H9 (cell line): ENCODE measurements around the gene OCLN. TPM values are rescaled to one million over a fixed set of nuclear protein-coding genes. Genes with fewer than 3 reads are reported as not detected.
"Not testable (repeated sequence)": the region's sequence is repeated elsewhere in the genome, so short reads cannot be mapped to it uniquely, and the experiment has no call there.

Source experiments
- DNase-seq: peaks from one replicate; pipeline ENCODE4 v3.0.0-alpha.2; 2017
- H2AFZ ChIP-seq: one replicate; pipeline ENCODE4 v1.6.1; 2013; ENCODE audit warnings: mild to moderate bottlenecking, low read length, control low read depth, moderate library complexity
- H2AK5ac ChIP-seq: 2 replicates; pipeline ENCODE4 v1.6.1; 2013; ENCODE audit warnings: low read length, control low read depth, mixed read lengths; ENCODE audit not compliant: insufficient read length
- H2BK120ac ChIP-seq: one replicate; pipeline ENCODE4 v1.6.1; 2013; ENCODE audit warnings: low read depth, mild to moderate bottlenecking, low read length, control low read depth, inconsistent platforms; ENCODE audit not compliant: poor library complexity, severe bottlenecking
- H2BK12ac ChIP-seq: 2 replicates; pipeline ENCODE4 v1.6.1; 2013; ENCODE audit warnings: low read length, control low read depth, mixed read lengths, low read depth; ENCODE audit not compliant: insufficient read length
- H2BK15ac ChIP-seq: 2 replicates; pipeline ENCODE4 v1.6.1; 2013; ENCODE audit warnings: low read depth, low read length, control low read depth
- H2BK20ac ChIP-seq: one replicate; pipeline ENCODE4 v1.6.1; 2013; ENCODE audit warnings: low read depth, mild to moderate bottlenecking, low read length, control low read depth, inconsistent platforms; ENCODE audit not compliant: poor library complexity, severe bottlenecking
- H2BK5ac ChIP-seq: 2 replicates; pipeline ENCODE4 v1.6.1; 2013; ENCODE audit warnings: low read length, control low read depth, mixed read lengths; ENCODE audit not compliant: insufficient read length
- H3K14ac ChIP-seq: 2 replicates; pipeline ENCODE4 v1.6.1; 2013; ENCODE audit warnings: low read length, control low read depth; ENCODE audit not compliant: insufficient read depth
- H3K18ac ChIP-seq: 2 replicates; pipeline ENCODE4 v1.6.1; 2013; ENCODE audit warnings: low read depth, mild to moderate bottlenecking, mixed read lengths, low read length, control low read depth; ENCODE audit not compliant: insufficient read length
- H3K23ac ChIP-seq: 2 replicates; pipeline ENCODE4 v1.6.1; 2013; ENCODE audit warnings: low read length, control low read depth, mixed read lengths, low read depth; ENCODE audit not compliant: insufficient read length
- H3K23me2 ChIP-seq: 2 replicates; pipeline ENCODE4 v1.6.1; 2013; ENCODE audit warnings: low read depth, mild to moderate bottlenecking, mixed read lengths, low read length, control low read depth; ENCODE audit not compliant: insufficient read length, poor library complexity, severe bottlenecking
- H3K27ac ChIP-seq: 2 replicates; pipeline ENCODE4 v1.5.1; 2013; ENCODE audit warnings: low read length, control low read depth, mixed read lengths, low read depth; ENCODE audit not compliant: insufficient read length
- H3K27me3 ChIP-seq: 2 replicates; pipeline ENCODE4 v1.6.1; 2013; ENCODE audit warnings: low read length, control low read depth, inconsistent platforms; ENCODE audit not compliant: insufficient read depth
- H3K4ac ChIP-seq: 2 replicates; pipeline ENCODE4 v1.6.1; 2013; ENCODE audit warnings: low read depth, mild to moderate bottlenecking, control low read depth, inconsistent platforms, low read length, moderate library complexity
- H3K4me1 ChIP-seq: 2 replicates; pipeline ENCODE4 v1.6.1; 2013; ENCODE audit warnings: low read length, control low read depth, inconsistent platforms; ENCODE audit not compliant: insufficient read depth
- H3K4me2 ChIP-seq: 2 replicates; pipeline ENCODE4 v1.6.1; 2013; ENCODE audit warnings: low read length, control low read depth, mixed read lengths; ENCODE audit not compliant: insufficient read length, insufficient read depth
- H3K56ac ChIP-seq: 2 replicates; pipeline ENCODE4 v1.6.1; 2013; ENCODE audit warnings: low read depth, mild to moderate bottlenecking, mixed read lengths, low read length, control low read depth; ENCODE audit not compliant: insufficient read length
- H3K79me1 ChIP-seq: 2 replicates; pipeline ENCODE4 v1.6.1; 2013; ENCODE audit warnings: low read depth, mild to moderate bottlenecking, moderate library complexity, low read length, control low read depth, inconsistent platforms; ENCODE audit not compliant: insufficient read depth, poor library complexity, severe bottlenecking
- H3K79me2 ChIP-seq: 2 replicates; pipeline ENCODE4 v1.6.1; 2013; ENCODE audit warnings: low read length, control low read depth, inconsistent platforms; ENCODE audit not compliant: insufficient read depth
- H3K9ac ChIP-seq: 2 replicates; pipeline ENCODE4 v1.6.1; 2013; ENCODE audit warnings: low read length, control low read depth, mixed read lengths; ENCODE audit not compliant: insufficient read length; ENCODE audit errors: extremely low read depth
- H3K9me3 ChIP-seq: one replicate; pipeline ENCODE4 v1.6.1; 2013; ENCODE audit warnings: low read depth, low read length, inconsistent platforms; ENCODE audit not compliant: control insufficient read depth
- H3T11ph ChIP-seq: one replicate; pipeline ENCODE4 v1.6.1; 2013; ENCODE audit warnings: mild to moderate bottlenecking, low read length, control low read depth, inconsistent platforms
- H4K20me1 ChIP-seq: one replicate; pipeline ENCODE4 v1.6.1; 2013; ENCODE audit not compliant: control insufficient read depth, insufficient read length, insufficient read depth
- H4K5ac ChIP-seq: 2 replicates; pipeline ENCODE4 v1.6.1; 2013; ENCODE audit warnings: low read depth, mild to moderate bottlenecking, mixed read lengths, low read length, control low read depth; ENCODE audit not compliant: insufficient read length
- H4K8ac ChIP-seq: replicated peaks from 2 replicates; pipeline ENCODE4 v1.6.1; 2013; ENCODE audit warnings: low read length, control low read depth, mixed read lengths, low read depth; ENCODE audit not compliant: insufficient read length
- H4K91ac ChIP-seq: 2 replicates; pipeline ENCODE4 v1.6.1; 2013; ENCODE audit warnings: low read depth, mild to moderate bottlenecking, moderate library complexity, mixed read lengths, low read length, control low read depth; ENCODE audit not compliant: insufficient read length
- H3K27ac Mint-ChIP-seq, 3 experiments: 2 replicates in 2 of 3; 3 replicates in 1 of 3; pipeline ENCODE4 v1.8.0; 2020 to 2021; ENCODE audit warnings: mixed read lengths in 3 of 3, mild to moderate bottlenecking in 1 of 3, moderate library complexity in 1 of 3
- H3K27me3 Mint-ChIP-seq: 2 replicates; pipeline ENCODE4 v1.8.0; 2021; ENCODE audit warnings: low read depth, mild to moderate bottlenecking, moderate library complexity, mixed read lengths
- H3K36me3 Mint-ChIP-seq, 3 experiments: 2 replicates in 2 of 3; 3 replicates in 1 of 3; pipeline ENCODE4 v1.8.0; 2020 to 2021; ENCODE audit warnings: low read depth in 3 of 3, mixed read lengths in 3 of 3; ENCODE audit not compliant: insufficient read depth in 1 of 3
- H3K4me1 Mint-ChIP-seq, 2 experiments: 2 replicates each; pipeline ENCODE4 v1.8.0; 2020; ENCODE audit warnings: mixed read lengths in 2 of 2
- H3K4me3 Mint-ChIP-seq, 2 experiments: 2 replicates in 1 of 2; 3 replicates in 1 of 2; pipeline ENCODE4 v1.8.0; 2020 to 2021; ENCODE audit warnings: mild to moderate bottlenecking in 2 of 2, mixed read lengths in 2 of 2, moderate library complexity in 1 of 2
- H3K9me3 Mint-ChIP-seq, 2 experiments: 2 replicates in 1 of 2; 3 replicates in 1 of 2; pipeline ENCODE4 v1.8.0; 2020; ENCODE audit warnings: mild to moderate bottlenecking in 2 of 2, mixed read lengths in 2 of 2, moderate library complexity in 1 of 2
- CTCF ChIP-seq: fragments of 200-600 bp; sonication (generic); conservative IDR thresholded peaks from 3 replicates; pipeline ENCODE4 v1.8.0; 2021; ENCODE audit warnings: antibody characterized with exemption, mild to moderate bottlenecking
- WGBS: extraction: QIAGEN DNeasy Blood & Tissue Kit; methylation state at CpG from one replicate; pipeline ENCODE4 v1.1.7; 2013; ENCODE audit warnings: missing lambda C conversion rate, low lambda C conversion rate, mixed read lengths; ENCODE audit not compliant: insufficient read length; ENCODE audit errors: extremely low coverage; 5-methylcytosine and 5-hydroxymethylcytosine counted together
- total RNA-seq: library from RNA; stranded (reverse); gene quantifications from 2 replicates; pipeline ENCODE4 v1.2.1, GENCODE V29; 2021

Gene OCLN
- total RNA-seq, 1 experiment from 2014 or later = 109 TPM

GRCh38 chr5:69468631-69469030, 24.0 kb upstream of the OCLN start:
- Histone ChIP-seq H3K56ac (no peak overlapping the region), H3T11ph (no peak overlapping the region), H2BK12ac (no peak overlapping the region), H3K14ac (no peak overlapping the region), H3K4me2 (no peak overlapping the region), H4K5ac (no peak overlapping the region), H3K9ac (no peak overlapping the region), H3K18ac (no peak overlapping the region), H2BK120ac (no peak overlapping the region), H3K4me1 (no peaks in the 10 kb centered on the region), H2AFZ (no peak overlapping the region), H3K4ac (no peak overlapping the region), H3K9me3 (no peaks in the 10 kb centered on the region), H3K27me3 (no peaks in the 10 kb centered on the region), H3K27ac (no peak overlapping the region), H4K8ac (no peak overlapping the region), H3K79me1 (no peaks in the 10 kb centered on the region), H3K79me2 (no peaks in the 10 kb centered on the region), H3K23ac (no peak overlapping the region), H2AK5ac (no peak overlapping the region), H4K20me1 (no peaks in the 10 kb centered on the region), H2BK5ac (no peak overlapping the region), H3K23me2 (no peaks in the 10 kb centered on the region), H2BK15ac (no peak overlapping the region), H4K91ac (no peak overlapping the region), H2BK20ac (no peak overlapping the region)
- no peak overlapping the region for H3K4me3 Mint-ChIP-seq
- TF ChIP-seq CTCF = no peak
- no peak for DNase-seq
- H3K36me3 Mint-ChIP-seq = 0 out of 7 replicates have a peak, but pooled peaks cover 0 to 2% (median 0%) of the 10 kb centered on the region in 3 experiments
- H3K9me3 Mint-ChIP-seq = peaks cover 2 to 3% of the 10 kb centered on the region in 2 experiments; a peak in 3 of 5 replicates
- H3K27ac Mint-ChIP-seq = no peak overlapping the region
- H3K4me1 Mint-ChIP-seq = no peaks in the 10 kb centered on the region
- no CpG with 5 or more reads among the region's 1 CpG for WGBS
- H3K27me3 Mint-ChIP-seq = 0 out of 2 replicates have a peak, but pooled peaks cover 2% of the 10 kb centered on the region

GRCh38 chr5:69471516-69471915, 21.1 kb upstream of the OCLN start:
- H3K79me1 ChIP-seq, H3K4me1 Mint-ChIP-seq, H3K23ac ChIP-seq, H3K4ac ChIP-seq, H2AFZ ChIP-seq, H2BK12ac ChIP-seq, H3K27me3 Mint-ChIP-seq, H3K9me3 ChIP-seq, H4K5ac ChIP-seq, H2BK120ac ChIP-seq, H3K4me3 Mint-ChIP-seq, H3K18ac ChIP-seq, H3K4me1 ChIP-seq, H3K36me3 Mint-ChIP-seq, H3K14ac ChIP-seq, H3K9me3 Mint-ChIP-seq, H3K9ac ChIP-seq, H4K91ac ChIP-seq, H2AK5ac ChIP-seq, H3K27ac Mint-ChIP-seq, DNase-seq, H3T11ph ChIP-seq, H3K27me3 ChIP-seq, H3K79me2 ChIP-seq, H3K27ac ChIP-seq, H2BK15ac ChIP-seq, H4K20me1 ChIP-seq, H2BK5ac ChIP-seq, H3K23me2 ChIP-seq, H3K56ac ChIP-seq, H4K8ac ChIP-seq, H2BK20ac ChIP-seq, H3K4me2 ChIP-seq: not testable (repeated sequence)
- WGBS = no CpG with 5 or more reads among the region's 6 CpGs
